GM19468 (cell line): Measurements from ENCODE around the gene RUFY2.
"Not testable (repeated sequence)": the region's sequence is repeated elsewhere in the genome, so short reads cannot be mapped to it uniquely, and the experiment has no call there.

Experiments used
- ATAC-seq: cut with Tn5 transposase; IDR thresholded peaks from one replicate; pipeline ENCODE4 v1.9.1; 2021; ENCODE audit warnings: mild to moderate bottlenecking, moderate library complexity, moderate number of reproducible peaks; ENCODE audit not compliant: unreplicated experiment; ENCODE audit errors: extremely low read depth

The RUFY2 gene

GRCh38 chr10:68406815-68407548 is at the start of gene RUFY2:
Gene RUFY2, minus strand, starts transcription at chr10:68407277. Its CDS starts 88 bp downstream, at chr10:68407189.
- ATAC-seq = peak; percentile 92

- ATAC-seq = not testable (repeated sequence)
Observed at GRCh38 chr10:68449698-68450097, 42.6 kb upstream of the RUFY2 start.

- ATAC-seq = no peak
Observed at GRCh38 chr10:68446179-68446578, 39.1 kb upstream of the RUFY2 start.

- no peak for ATAC-seq
Observed at GRCh38 chr10:68442971-68443370, 35.9 kb upstream of the RUFY2 start.

- ATAC-seq = no peak
Observed at GRCh38 chr10:68440898-68441297, 33.8 kb upstream of the RUFY2 start.

GRCh38 chr10:68435803-68436202 is 28.7 kb upstream of the RUFY2 start:
- no peak for ATAC-seq

- ATAC-seq = no peak
Observed at GRCh38 chr10:68434657-68435056, 27.6 kb upstream of the RUFY2 start.

- no peak for ATAC-seq
Observed at GRCh38 chr10:68428396-68429104, 21.5 kb upstream of the RUFY2 start.

- ATAC-seq = no peak
Observed at GRCh38 chr10:68424454-68425014, 17.5 kb upstream of the RUFY2 start.

GRCh38 chr10:68423522-68423921 is 16.4 kb upstream of the RUFY2 start:
- ATAC-seq = no peak

- no peak for ATAC-seq
Observed at GRCh38 chr10:68419376-68419775, 12.3 kb upstream of the RUFY2 start.

GRCh38 chr10:68408898-68409518 is 1.9 kb upstream of the RUFY2 start:
- no peak for ATAC-seq

- ATAC-seq = no peak
Observed at GRCh38 chr10:68406111-68406814, 814 bp downstream of the RUFY2 start.

- ATAC-seq = no peak
Observed at GRCh38 chr10:68403701-68404100, 3.4 kb downstream of the RUFY2 start.

- no peak for ATAC-seq
Observed at GRCh38 chr10:68402276-68402675, 4.8 kb downstream of the RUFY2 start.

- no peak for ATAC-seq
Observed at GRCh38 chr10:68397005-68397404, 10.1 kb downstream of the RUFY2 start.

- ATAC-seq = no peak
Observed at GRCh38 chr10:68385740-68386139, 21.3 kb downstream of the RUFY2 start.

GRCh38 chr10:68371604-68372003 is 35.5 kb downstream of the RUFY2 start:
- no peak for ATAC-seq

GRCh38 chr10:68367121-68367520 is 40.0 kb downstream of the RUFY2 start:
- no peak for ATAC-seq

- ATAC-seq = no peak
Observed at GRCh38 chr10:68366600-68366999, 40.5 kb downstream of the RUFY2 start.
